NB4 (cell line): ENCODE data around the gene NELFCD.

Source experiments
- MYC ChIP-seq: IDR thresholded peaks from 2 replicates; pipeline ENCODE4 v1.6.1; 2011; ENCODE audit warnings: low read depth, low read length
- POLR2A ChIP-seq: IDR thresholded peaks from 2 replicates; pipeline ENCODE4 v1.6.1; 2011; ENCODE audit warnings: mild to moderate bottlenecking; ENCODE audit not compliant: insufficient read length; ENCODE audit errors: extremely low read depth
- TF ChIP-seq, protein P1 (sequence below): IDR thresholded peaks from one replicate; pipeline ENCODE4 v1.5.1; 2012; ENCODE audit warnings: low read depth, low read length
- TF ChIP-seq, protein P2 (sequence below): IDR thresholded peaks from 2 replicates; pipeline ENCODE4 v1.6.1; 2011; ENCODE audit warnings: low read depth, low read length

GRCh38 chr20:59004493-59004762 is 23.4 kb downstream of the NELFCD start:
- TF ChIP-seq POLR2A, result no peak
- TF ChIP-seq, protein P1, sequence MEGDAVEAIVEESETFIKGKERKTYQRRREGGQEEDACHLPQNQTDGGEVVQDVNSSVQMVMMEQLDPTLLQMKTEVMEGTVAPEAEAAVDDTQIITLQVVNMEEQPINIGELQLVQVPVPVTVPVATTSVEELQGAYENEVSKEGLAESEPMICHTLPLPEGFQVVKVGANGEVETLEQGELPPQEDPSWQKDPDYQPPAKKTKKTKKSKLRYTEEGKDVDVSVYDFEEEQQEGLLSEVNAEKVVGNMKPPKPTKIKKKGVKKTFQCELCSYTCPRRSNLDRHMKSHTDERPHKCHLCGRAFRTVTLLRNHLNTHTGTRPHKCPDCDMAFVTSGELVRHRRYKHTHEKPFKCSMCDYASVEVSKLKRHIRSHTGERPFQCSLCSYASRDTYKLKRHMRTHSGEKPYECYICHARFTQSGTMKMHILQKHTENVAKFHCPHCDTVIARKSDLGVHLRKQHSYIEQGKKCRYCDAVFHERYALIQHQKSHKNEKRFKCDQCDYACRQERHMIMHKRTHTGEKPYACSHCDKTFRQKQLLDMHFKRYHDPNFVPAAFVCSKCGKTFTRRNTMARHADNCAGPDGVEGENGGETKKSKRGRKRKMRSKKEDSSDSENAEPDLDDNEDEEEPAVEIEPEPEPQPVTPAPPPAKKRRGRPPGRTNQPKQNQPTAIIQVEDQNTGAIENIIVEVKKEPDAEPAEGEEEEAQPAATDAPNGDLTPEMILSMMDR, result no peak
- TF ChIP-seq MYC, result no peak
- TF ChIP-seq, protein P2, sequence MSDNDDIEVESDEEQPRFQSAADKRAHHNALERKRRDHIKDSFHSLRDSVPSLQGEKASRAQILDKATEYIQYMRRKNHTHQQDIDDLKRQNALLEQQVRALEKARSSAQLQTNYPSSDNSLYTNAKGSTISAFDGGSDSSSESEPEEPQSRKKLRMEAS, result no peak
